ENCODE results near the gene XRCC1. TPM values are rescaled to one million over a fixed set of nuclear protein-coding genes. Genes with fewer than 3 reads are reported as not detected.

XRCC1 gene
- total RNA-seq, 3 donors from 2014 or later (not counting 1 experiment from before 2014, with no cell fraction given), result 33.2 to 43.9 (median 40.7) TPM

DNA sequence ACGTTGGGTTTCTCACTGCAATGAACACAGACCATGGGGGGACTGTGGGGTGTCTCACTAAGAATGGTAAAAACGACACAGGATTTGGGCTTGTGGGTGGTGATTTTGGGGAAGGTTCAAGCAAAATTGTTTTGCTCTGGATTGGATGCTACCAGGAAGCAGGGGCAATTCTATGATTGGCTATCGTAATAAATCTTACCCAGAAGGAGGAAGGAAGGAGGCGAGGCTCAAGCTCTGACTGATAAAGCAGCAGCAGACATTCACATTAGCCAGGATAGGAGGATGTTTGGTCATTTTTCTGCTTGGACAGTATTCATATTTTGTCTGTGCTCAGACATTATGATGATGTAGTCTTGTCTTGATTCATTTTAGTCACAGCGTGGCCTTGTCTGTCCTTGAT, 22.5 kb upstream of the XRCC1 start:
- Histone ChIP-seq H3K27me3 (ENCODE audit: control insufficient read depth, insufficient read depth, low read length) (no peaks in the 10 kb centered on the region), H3K27ac (ENCODE audit: low read length) (no peak overlapping the region), H3K4me3 (ENCODE audit: low read length) (no peak overlapping the region), H3K9me3 (ENCODE audit: control insufficient read depth, insufficient read depth, low read length) (no peaks in the 10 kb centered on the region), H3K4me1 (ENCODE audit: control insufficient read depth, insufficient read depth, low read length) (peaks cover 35% of the 10 kb centered on the region), H3K36me3 (ENCODE audit: control insufficient read depth, insufficient read depth, low read length) (peaks cover 23% of the 10 kb centered on the region)
- Mint-ChIP-seq H3K4me3 (peak overlapping the region; percentile 77), H3K4me1 (peaks cover 42 to 44% of the 10 kb centered on the region in 2 donors), H3K27me3 (ENCODE audit: low read depth in 2 of 2) (no peaks in the 10 kb centered on the region), H3K9me3 (no peaks in the 10 kb centered on the region), H3K36me3 (no peaks in the 10 kb centered on the region), H3K27ac (peak overlapping the region; percentile 98 to 100)
- no peak for ATAC-seq
- TF ChIP-seq, protein P1, sequence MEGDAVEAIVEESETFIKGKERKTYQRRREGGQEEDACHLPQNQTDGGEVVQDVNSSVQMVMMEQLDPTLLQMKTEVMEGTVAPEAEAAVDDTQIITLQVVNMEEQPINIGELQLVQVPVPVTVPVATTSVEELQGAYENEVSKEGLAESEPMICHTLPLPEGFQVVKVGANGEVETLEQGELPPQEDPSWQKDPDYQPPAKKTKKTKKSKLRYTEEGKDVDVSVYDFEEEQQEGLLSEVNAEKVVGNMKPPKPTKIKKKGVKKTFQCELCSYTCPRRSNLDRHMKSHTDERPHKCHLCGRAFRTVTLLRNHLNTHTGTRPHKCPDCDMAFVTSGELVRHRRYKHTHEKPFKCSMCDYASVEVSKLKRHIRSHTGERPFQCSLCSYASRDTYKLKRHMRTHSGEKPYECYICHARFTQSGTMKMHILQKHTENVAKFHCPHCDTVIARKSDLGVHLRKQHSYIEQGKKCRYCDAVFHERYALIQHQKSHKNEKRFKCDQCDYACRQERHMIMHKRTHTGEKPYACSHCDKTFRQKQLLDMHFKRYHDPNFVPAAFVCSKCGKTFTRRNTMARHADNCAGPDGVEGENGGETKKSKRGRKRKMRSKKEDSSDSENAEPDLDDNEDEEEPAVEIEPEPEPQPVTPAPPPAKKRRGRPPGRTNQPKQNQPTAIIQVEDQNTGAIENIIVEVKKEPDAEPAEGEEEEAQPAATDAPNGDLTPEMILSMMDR (IDR thresholded peaks at IDR 0.05), result no peak
- DNase-seq, result no peak
- intact Hi-C loops (cut with micrococcal nuclease), result loop anchor here (5.0 kb wide), 1 partner anchor 151 kb away; no protein-coding TSS in a partner anchor
- 47% methylated on average over 5 of the region's 5 CpGs for WGBS (ENCODE audit: insufficient coverage)

DNA sequence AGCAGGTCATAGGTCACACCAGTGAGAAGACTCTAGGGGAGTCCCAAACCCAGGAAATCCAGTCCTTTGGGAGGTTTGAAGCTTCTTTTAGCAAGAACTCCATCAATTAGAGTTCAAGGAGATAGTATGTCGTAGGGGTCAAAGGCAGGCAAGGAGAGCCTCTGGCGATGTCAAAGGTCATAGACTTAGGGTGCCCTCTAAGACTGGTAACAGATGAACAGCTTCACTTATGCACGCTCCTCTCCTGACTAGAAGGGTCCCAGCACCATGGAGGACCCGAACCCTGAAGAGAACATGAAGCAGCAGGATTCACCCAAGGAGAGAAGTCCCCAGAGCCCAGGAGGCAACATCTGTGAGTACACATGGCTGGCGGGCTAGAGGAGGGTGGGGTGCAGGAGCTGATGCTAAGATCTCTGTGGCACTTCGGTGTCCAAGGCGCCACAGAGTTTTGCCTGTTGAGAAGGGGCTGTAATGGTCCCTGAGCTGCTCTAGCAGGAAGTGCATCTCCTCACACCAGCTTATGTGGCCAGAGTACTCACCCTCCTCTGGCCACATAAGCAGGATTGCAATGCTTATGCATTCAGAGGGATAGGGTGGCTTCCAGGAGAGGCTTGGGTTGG, 21.6 kb upstream of the XRCC1 start:
- DNase-seq, result peak in 1 of 2 donors; percentile 28
- intact Hi-C loops (cut with micrococcal nuclease), result loop anchor here (1.0 to 5.0 kb wide), 5 partner anchors 22 to 150 kb away; partner anchors contain the start of genes PINLYP, XRCC1 and ZNF428

DNA sequence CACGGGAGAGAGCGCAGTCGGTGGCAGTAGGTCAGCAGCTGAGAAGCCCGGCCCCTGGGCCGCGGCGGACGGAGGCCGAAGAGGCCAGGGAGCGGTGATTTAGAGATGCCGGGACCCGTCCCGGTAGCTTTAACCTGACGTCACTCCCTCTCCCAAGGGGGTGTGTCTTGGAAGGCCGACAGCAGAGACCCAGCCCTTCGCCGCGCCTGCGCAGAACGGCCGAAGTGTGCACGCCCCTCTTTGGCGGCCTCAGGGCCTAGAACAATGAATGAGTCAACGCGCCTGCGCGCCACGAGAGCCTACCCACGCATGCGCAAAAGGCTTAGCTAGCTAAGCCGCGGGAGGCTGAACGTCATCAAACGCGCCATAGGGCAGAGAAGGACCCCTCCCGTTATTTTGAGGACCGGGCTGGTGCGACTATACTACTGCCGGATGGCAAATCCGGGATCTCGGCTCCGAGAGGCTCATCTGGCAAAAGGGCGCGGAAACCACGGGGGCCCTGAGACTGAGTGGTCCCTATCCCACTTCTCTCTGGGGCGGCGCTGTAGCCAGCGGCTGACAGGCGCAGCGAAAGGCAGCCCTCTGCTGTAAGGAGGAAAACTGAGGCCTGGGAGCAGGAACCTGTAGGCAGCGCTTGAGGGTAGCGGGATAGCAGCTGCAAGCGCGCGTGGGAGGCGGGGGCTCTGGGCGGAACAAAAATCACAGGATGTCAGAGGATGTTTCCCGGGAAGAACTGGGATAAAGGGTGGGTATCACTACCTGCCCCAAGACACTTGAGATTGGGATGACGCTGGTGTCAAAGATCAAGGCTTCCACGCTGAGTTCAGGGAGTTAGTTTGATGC, 20.9 kb upstream of the XRCC1 start, which contains the start of the genes IRGQ and ZNF576:
TSS of gene IRGQ (minus strand) at position 136 of the 843 bp plus-strand sequence. CDS start 796 bp downstream, outside the sequence.
TSS of gene ZNF576 (plus strand) at position 597 of the 843 bp plus-strand sequence. CDS start 514 bp downstream, outside the sequence.
- Mint-ChIP-seq H3K36me3 (no peaks in the 10 kb centered on the region), H3K27ac (peak within 1 kb of the TSS; percentile 98 to 100), H3K9me3 (no peaks in the 10 kb centered on the region), H3K27me3 (ENCODE audit: low read depth in 2 of 2) (no peaks in the 10 kb centered on the region), H3K4me3 (peak within 1 kb of the TSS; percentile 97), H3K4me1 (peaks cover 44 to 47% of the 10 kb centered on the region in 2 donors)
- Histone ChIP-seq H3K27ac (ENCODE audit: low read length) (peak within 1 kb of the TSS; percentile 89), H3K4me3 (ENCODE audit: low read length) (peak within 1 kb of the TSS; percentile 64), H3K27me3 (ENCODE audit: control insufficient read depth, insufficient read depth, low read length) (no peaks in the 10 kb centered on the region), H3K9me3 (ENCODE audit: control insufficient read depth, insufficient read depth, low read length) (no peaks in the 10 kb centered on the region), H3K4me1 (ENCODE audit: control insufficient read depth, insufficient read depth, low read length) (peaks cover 35% of the 10 kb centered on the region), H3K36me3 (ENCODE audit: control insufficient read depth, insufficient read depth, low read length) (peaks cover 24% of the 10 kb centered on the region)
- WGBS (ENCODE audit: insufficient coverage), result 0% methylated on average over 60 of the region's 60 CpGs
- TF ChIP-seq, protein P1 (IDR thresholded peaks at IDR 0.05), result no peak
- ATAC-seq, result peak; percentile 74 to 88 (median 79)
- intact Hi-C loops (cut with micrococcal nuclease), result loop anchor here (1.0 to 5.0 kb wide), 5 partner anchors 21 to 149 kb away; partner anchors contain the start of genes PINLYP, XRCC1 and ZNF428
- peak; percentile 100 for DNase-seq

More for the DNA sequence above, 21.6 kb upstream of the XRCC1 start:
- Histone ChIP-seq H3K27ac (ENCODE audit: low read length) (peak overlapping the region; percentile 89), H3K4me1 (ENCODE audit: control insufficient read depth, insufficient read depth, low read length) (peaks cover 35% of the 10 kb centered on the region), H3K9me3 (ENCODE audit: control insufficient read depth, insufficient read depth, low read length) (no peaks in the 10 kb centered on the region), H3K36me3 (ENCODE audit: control insufficient read depth, insufficient read depth, low read length) (peaks cover 27% of the 10 kb centered on the region), H3K4me3 (ENCODE audit: low read length) (peak overlapping the region; percentile 64), H3K27me3 (ENCODE audit: control insufficient read depth, insufficient read depth, low read length) (no peaks in the 10 kb centered on the region)
- H3K27me3 Mint-ChIP-seq (ENCODE audit: low read depth in 2 of 2), result no peaks in the 10 kb centered on the region
- TF ChIP-seq, protein P1 (IDR thresholded peaks at IDR 0.05), result no peak
- H3K36me3 Mint-ChIP-seq, result no peaks in the 10 kb centered on the region
- ATAC-seq, result no peak
- peak overlapping the region; percentile 98 to 100 for H3K27ac Mint-ChIP-seq
- 28% methylated on average over 7 of the region's 7 CpGs for WGBS (ENCODE audit: insufficient coverage)
- H3K9me3 Mint-ChIP-seq, result no peaks in the 10 kb centered on the region
- peak overlapping the region; percentile 97 for H3K4me3 Mint-ChIP-seq
- peaks cover 44 to 46% of the 10 kb centered on the region in 2 donors for H3K4me1 Mint-ChIP-seq
